Upper lobe of left lung (tissue), 4 donors: ENCODE results near the gene BAD.

ENCODE experiments used
- CTCF ChIP-seq, 6 experiments: fragments of 450-650 bp in 4 of 6; fragments of 200-600 bp in 2 of 6; sonication (generic) in 2 of 6; IDR thresholded peaks; one replicate each; pipeline ENCODE4 v1.5.1; 2016 to 2019; ENCODE audit warnings: antibody characterized with exemption in 6 of 6
- EP300 ChIP-seq, 4 donors: sonication (generic); formaldehyde crosslinking; IDR thresholded peaks; one replicate each; pipeline ENCODE4 v1.5.1; 2017; ENCODE audit warnings: antibody characterized with exemption in 4 of 4, control low read depth in 2 of 4
- POLR2A ChIP-seq, 4 donors: fragments of 450-650 bp; IDR thresholded peaks; one replicate each; pipeline ENCODE4 v1.5.1; 2016 to 2017; ENCODE audit warnings: antibody characterized with exemption in 4 of 4, mild to moderate bottlenecking in 2 of 4

- no peak for TF ChIP-seq CTCF (IDR thresholded peaks at IDR 0.05)
- TF ChIP-seq POLR2A (IDR thresholded peaks at IDR 0.05): no peak
- TF ChIP-seq EP300 (IDR thresholded peaks at IDR 0.05): no peak
These were observed 31.0 kb downstream of the BAD start for GRCh38 chr11:64253481-64253880.
